ENCODE data around the gene ZBTB20.

Gene ZBTB20

DNA sequence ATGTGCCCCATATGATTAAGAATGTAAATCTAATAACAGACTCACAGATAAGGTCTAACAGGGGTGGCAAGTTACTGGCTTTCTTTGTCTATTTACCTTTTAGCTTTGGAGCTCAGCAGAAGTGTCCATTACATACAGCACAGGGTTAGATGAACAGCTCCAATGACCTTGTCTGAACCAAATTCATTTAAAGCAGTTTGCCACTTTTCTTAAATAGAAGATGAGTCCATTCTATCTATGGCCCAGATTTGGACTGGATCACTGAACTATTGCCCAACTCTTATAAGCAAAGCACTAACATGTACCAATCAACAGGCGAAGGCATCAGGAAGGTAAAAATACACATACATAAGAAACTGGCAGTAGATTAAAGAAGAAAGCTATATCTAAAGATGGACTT is 638.9 kb downstream of the ZBTB20 start:
- no peak overlapping the region for H3K4me3 ChIP-seq (ENCODE audit: extremely low read depth, insufficient read depth, low read length, poor library complexity, severe bottlenecking)
- H3K36me3 ChIP-seq (ENCODE audit: control insufficient read depth, insufficient read depth, low read length): no peaks in the 10 kb centered on the region
- no peak overlapping the region for H3K27ac ChIP-seq (ENCODE audit: low read depth, low read length, severe bottlenecking)
- WGBS, 2 experiments (ENCODE audit: insufficient coverage in 2 of 2): 100% methylated on average over 1 of the region's 1 CpG; no CpG with 5 or more reads in 1 of the 2 experiments
- H3K4me1 ChIP-seq (ENCODE audit: control insufficient read depth, insufficient read depth, low read length, poor library complexity, severe bottlenecking): peaks cover 4% of the 10 kb centered on the region
- H3K9me3 ChIP-seq (ENCODE audit: control insufficient read depth, low read length): no peaks in the 10 kb centered on the region

DNA sequence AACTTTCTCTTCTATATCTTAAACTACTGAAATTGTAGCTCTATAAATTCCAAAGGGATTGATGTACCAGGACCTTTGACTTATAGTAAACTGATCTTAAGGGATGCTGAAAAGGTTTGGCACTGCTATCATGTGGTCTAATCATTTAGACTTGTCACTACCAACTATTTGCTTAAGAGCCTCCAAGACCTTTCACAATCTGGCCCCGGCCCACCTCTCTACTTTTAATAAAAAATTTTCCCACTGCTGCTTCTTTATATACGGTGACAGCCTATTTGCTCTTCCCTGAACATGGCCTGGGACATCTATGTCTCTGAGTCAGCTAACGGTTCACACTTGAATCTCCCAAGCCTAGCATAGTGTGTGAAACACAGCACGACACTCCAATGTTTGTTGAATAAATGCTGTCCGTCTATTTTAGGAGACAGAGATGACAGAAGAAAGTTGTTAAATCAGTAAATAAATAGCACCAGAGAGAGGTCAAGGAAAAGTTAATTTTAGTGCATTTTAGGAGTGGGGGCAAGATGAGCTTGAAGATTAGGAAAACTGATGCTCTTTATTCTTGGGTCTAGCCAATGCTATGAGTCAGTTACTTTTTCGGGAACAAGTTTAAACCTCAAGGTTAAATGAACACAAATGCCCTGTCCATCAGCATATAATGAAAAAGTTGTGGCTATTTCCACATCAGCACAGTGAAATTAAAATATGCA is 640.3 kb downstream of the ZBTB20 start:
- no peak overlapping the region for H3K4me3 ChIP-seq (ENCODE audit: extremely low read depth, insufficient read depth, low read length, poor library complexity, severe bottlenecking)
- H3K9me3 ChIP-seq (ENCODE audit: control insufficient read depth, low read length): no peaks in the 10 kb centered on the region
- H3K4me1 ChIP-seq (ENCODE audit: control insufficient read depth, insufficient read depth, low read length, poor library complexity, severe bottlenecking): peaks cover 4% of the 10 kb centered on the region
- WGBS, 2 experiments (ENCODE audit: insufficient coverage in 2 of 2): 90% methylated on average over 4 to 5 of the region's 6 CpGs
- peak overlapping the region; percentile 43 for H3K27ac ChIP-seq (ENCODE audit: low read depth, low read length, severe bottlenecking)
- H3K36me3 ChIP-seq (ENCODE audit: control insufficient read depth, insufficient read depth, low read length): no peaks in the 10 kb centered on the region

DNA sequence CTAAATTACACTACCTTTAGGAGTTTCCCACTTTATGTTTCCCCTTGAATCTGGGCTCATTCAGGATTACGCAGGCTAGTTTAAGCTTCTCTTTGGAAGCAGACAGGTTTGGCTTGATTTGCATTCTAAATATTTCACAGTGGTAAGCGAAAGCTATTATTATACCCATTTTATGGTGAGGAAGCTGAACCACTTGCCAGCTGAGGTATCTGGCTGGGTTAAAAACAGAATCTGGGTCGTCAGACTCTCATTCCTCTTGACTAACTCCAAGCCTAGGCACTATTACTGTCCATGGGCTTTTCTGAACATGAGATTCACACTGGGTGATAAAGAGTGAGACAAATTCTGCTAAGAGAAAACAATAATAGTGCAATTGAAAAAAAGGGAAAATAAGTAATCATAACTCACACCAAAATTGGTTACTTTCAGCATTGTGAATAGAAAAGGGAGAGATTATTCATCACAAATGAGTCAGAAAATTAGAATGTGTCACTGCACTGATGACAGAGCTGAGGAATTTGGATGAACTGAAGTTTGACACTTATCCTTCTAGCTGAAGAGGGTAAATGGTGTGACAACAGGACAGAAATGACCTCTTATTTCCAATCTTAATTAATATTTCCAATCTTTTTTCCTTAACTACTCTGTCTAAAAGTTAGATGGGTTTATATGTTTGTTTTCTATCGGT is 642.0 kb downstream of the ZBTB20 start:
- no peaks in the 10 kb centered on the region for H3K36me3 ChIP-seq (ENCODE audit: control insufficient read depth, insufficient read depth, low read length)
- no peaks in the 10 kb centered on the region for H3K9me3 ChIP-seq (ENCODE audit: control insufficient read depth, low read length)
- peak overlapping the region; percentile 33 for H3K27ac ChIP-seq (ENCODE audit: low read depth, low read length, severe bottlenecking)
- 100% methylated on average over 1 of the region's 4 CpGs; no CpG with 5 or more reads in 1 of the 2 experiments for WGBS, 2 experiments (ENCODE audit: insufficient coverage in 2 of 2)
- peaks cover 4% of the 10 kb centered on the region for H3K4me1 ChIP-seq (ENCODE audit: control insufficient read depth, insufficient read depth, low read length, poor library complexity, severe bottlenecking)
- H3K4me3 ChIP-seq (ENCODE audit: extremely low read depth, insufficient read depth, low read length, poor library complexity, severe bottlenecking): no peak overlapping the region

DNA sequence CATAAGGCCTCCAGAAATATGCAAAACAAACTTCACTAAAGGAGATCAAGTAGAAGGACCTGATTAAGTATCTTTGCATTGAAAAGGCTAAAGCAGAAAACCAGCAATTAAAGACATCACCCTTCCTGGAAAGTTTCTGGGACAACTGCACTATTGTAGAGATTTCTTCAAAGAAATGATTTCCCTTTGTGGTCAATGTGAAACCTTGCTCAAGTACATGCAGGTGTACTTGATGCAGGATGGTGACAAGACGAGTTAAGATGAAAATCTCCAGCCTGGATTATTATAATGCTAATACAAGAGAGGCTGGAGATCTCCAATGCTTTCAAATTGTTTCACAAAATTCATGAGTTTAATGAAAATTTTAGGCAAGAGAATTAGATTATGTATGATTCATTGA is 644.9 kb downstream of the ZBTB20 start:
- Histone ChIP-seq H3K27ac (ENCODE audit: low read depth, low read length, severe bottlenecking) (no peak overlapping the region), H3K36me3 (ENCODE audit: control insufficient read depth, insufficient read depth, low read length) (no peaks in the 10 kb centered on the region), H3K9me3 (ENCODE audit: control insufficient read depth, low read length) (no peaks in the 10 kb centered on the region), H3K4me3 (ENCODE audit: extremely low read depth, insufficient read depth, low read length, poor library complexity, severe bottlenecking) (no peak overlapping the region), H3K4me1 (ENCODE audit: control insufficient read depth, insufficient read depth, low read length, poor library complexity, severe bottlenecking) (peaks cover 15% of the 10 kb centered on the region)
- WGBS, 2 experiments (ENCODE audit: insufficient coverage in 2 of 2): no CpG with 5 or more reads among the region's 1 CpG

DNA sequence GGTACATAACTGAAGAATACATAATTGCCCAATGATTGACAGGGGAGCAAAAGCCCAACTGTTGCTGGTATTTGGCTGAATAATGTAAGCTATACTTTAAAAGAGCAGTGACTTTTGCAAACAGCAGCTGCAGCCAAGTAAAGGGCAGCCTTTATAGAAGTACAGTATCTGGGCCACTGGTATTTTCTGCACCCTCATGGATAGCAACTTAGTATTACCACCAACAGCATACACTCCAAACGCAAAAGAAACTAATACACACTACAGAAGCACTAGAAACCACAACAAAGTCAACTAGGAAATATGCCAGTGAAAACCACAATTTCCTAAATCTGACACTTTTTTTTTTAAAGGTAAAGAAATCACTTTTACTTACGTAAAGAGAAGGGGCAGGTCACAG is 647.1 kb downstream of the ZBTB20 start:
- H3K4me3 ChIP-seq (ENCODE audit: extremely low read depth, insufficient read depth, low read length, poor library complexity, severe bottlenecking): no peak overlapping the region
- peaks cover 35% of the 10 kb centered on the region for H3K4me1 ChIP-seq (ENCODE audit: control insufficient read depth, insufficient read depth, low read length, poor library complexity, severe bottlenecking)
- H3K9me3 ChIP-seq (ENCODE audit: control insufficient read depth, low read length): no peaks in the 10 kb centered on the region
- WGBS, 2 experiments (ENCODE audit: insufficient coverage in 2 of 2): no CpG with 5 or more reads among the region's 2 CpGs
- H3K36me3 ChIP-seq (ENCODE audit: control insufficient read depth, insufficient read depth, low read length): no peaks in the 10 kb centered on the region
- H3K27ac ChIP-seq (ENCODE audit: low read depth, low read length, severe bottlenecking): no peak overlapping the region

DNA sequence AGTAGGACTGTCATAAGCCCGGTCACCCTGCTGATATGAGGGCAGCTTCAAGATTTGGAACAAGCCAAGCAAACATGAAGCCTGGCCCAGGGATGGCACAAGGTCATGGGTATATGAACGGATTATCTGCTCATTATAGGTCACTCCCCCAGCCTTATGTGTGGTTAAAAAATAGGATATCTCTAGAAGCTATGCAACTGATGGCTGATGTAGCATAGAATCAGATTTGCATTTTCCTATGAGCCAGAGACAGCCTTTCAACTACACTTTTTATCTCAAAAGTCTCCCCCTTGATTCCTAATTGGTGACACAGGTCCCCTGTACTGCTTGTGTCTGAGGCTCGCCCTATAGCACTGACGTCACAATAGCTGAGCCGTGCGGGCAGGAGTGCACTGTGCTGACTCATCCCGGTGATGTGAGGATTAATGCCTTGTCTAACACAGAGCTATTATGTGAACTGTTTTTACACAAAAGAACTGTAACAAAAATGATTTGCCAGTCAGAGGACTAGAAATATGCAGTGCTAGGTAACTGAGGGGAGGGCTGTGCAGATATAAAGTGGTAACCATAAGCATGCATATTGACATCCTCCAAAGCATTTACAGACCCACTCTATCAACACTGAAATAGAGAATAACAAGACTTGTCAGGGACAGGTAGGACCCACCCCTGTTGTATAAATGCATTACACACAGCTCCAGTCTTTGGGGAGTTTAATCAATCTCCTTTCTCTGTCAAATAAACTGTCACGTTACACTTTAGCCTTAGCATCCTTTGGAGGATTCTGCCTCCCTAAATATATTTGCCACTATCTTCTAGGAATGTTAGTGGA is 648.3 kb downstream of the ZBTB20 start:
- no peaks in the 10 kb centered on the region for H3K9me3 ChIP-seq (ENCODE audit: control insufficient read depth, low read length)
- H3K4me1 ChIP-seq (ENCODE audit: control insufficient read depth, insufficient read depth, low read length, poor library complexity, severe bottlenecking): peaks cover 38% of the 10 kb centered on the region
- 88 to 94% methylated on average over 2 to 5 of the region's 8 CpGs for WGBS, 2 experiments (ENCODE audit: insufficient coverage in 2 of 2)
- no peaks in the 10 kb centered on the region for H3K36me3 ChIP-seq (ENCODE audit: control insufficient read depth, insufficient read depth, low read length)
- H3K27ac ChIP-seq (ENCODE audit: low read depth, low read length, severe bottlenecking): no peak overlapping the region
- no peak overlapping the region for H3K4me3 ChIP-seq (ENCODE audit: extremely low read depth, insufficient read depth, low read length, poor library complexity, severe bottlenecking)

DNA sequence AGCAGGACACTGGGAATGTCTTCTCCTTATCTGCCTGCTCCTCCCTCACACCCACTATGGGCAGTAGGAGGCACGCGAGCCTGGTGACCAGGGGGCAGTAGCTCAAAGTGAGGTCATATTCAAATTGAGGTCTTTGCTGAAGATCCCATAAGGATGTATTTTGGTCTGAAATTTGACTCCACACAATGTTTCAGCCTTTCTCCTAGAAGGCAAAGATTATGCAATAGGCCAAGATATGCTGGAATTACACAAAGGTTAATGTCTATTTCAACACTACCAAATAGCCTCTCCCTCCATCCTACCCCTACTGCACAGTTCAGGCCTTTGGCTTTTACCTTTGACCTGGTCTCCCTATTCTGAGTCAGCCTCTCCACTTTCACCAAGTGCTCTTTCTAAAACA is 650.2 kb downstream of the ZBTB20 start:
- Histone ChIP-seq H3K9me3 (ENCODE audit: control insufficient read depth, low read length) (no peaks in the 10 kb centered on the region), H3K4me3 (ENCODE audit: extremely low read depth, insufficient read depth, low read length, poor library complexity, severe bottlenecking) (no peak overlapping the region), H3K27ac (ENCODE audit: low read depth, low read length, severe bottlenecking) (no peak overlapping the region), H3K36me3 (ENCODE audit: control insufficient read depth, insufficient read depth, low read length) (no peaks in the 10 kb centered on the region), H3K4me1 (ENCODE audit: control insufficient read depth, insufficient read depth, low read length, poor library complexity, severe bottlenecking) (peaks cover 38% of the 10 kb centered on the region)
- WGBS, 2 experiments (ENCODE audit: insufficient coverage in 2 of 2): 100% methylated on average over 1 of the region's 2 CpGs; no CpG with 5 or more reads in 1 of the 2 experiments

DNA sequence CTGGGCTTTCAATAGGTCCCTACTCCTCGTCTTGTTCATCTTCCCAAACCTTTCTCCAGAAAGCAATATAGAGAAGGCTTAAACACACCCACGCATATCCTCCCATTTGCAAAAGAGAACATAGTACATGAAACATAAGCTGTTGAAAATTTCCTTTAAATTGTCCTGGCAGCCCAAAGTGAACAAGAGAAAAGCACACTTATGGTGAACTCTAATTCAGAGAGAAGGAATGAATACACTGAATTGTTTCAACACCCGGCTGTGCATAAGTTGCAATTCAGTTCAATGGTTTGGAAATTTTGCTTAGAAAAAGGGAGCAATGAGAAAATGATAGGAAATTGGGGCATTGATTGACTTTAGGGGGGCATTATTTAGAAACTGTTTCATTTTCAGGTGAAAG is 650.6 kb downstream of the ZBTB20 start:
- whole genome bisulfite sequencing, 2 experiments (ENCODE audit: insufficient coverage in 2 of 2): 92 to 100% methylated on average over 1 to 2 of the region's 3 CpGs
- Histone ChIP-seq H3K4me3 (ENCODE audit: extremely low read depth, insufficient read depth, low read length, poor library complexity, severe bottlenecking) (no peak overlapping the region), H3K27ac (ENCODE audit: low read depth, low read length, severe bottlenecking) (peak overlapping the region; percentile 6), H3K4me1 (ENCODE audit: control insufficient read depth, insufficient read depth, low read length, poor library complexity, severe bottlenecking) (peaks cover 38% of the 10 kb centered on the region), H3K9me3 (ENCODE audit: control insufficient read depth, low read length) (no peaks in the 10 kb centered on the region), H3K36me3 (ENCODE audit: control insufficient read depth, insufficient read depth, low read length) (no peaks in the 10 kb centered on the region)

DNA sequence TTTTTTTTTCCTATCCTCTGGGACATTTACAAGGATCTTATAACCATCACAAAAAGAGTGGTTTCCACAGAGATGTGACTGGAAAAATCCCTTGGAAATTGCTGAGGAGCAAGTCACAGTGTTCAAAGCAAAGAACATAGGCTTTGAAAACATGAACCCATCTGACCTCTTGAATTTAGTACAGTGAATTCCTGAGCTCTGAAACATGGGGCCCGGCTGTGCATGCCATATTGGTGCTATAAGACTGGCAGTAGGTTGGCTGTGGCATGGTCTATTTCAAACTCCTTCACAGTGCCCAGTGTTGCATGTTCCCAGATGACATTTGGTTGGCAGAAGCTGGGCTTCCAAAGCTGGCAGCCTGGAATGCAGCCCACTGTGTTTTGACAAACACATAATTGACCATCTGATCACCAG is 651.1 kb downstream of the ZBTB20 start:
- H3K36me3 ChIP-seq (ENCODE audit: control insufficient read depth, insufficient read depth, low read length): no peaks in the 10 kb centered on the region
- 83 to 100% methylated on average over 1 of the region's 1 CpG for WGBS, 2 experiments (ENCODE audit: insufficient coverage in 2 of 2)
- H3K4me3 ChIP-seq (ENCODE audit: extremely low read depth, insufficient read depth, low read length, poor library complexity, severe bottlenecking): no peak overlapping the region
- H3K27ac ChIP-seq (ENCODE audit: low read depth, low read length, severe bottlenecking): peak overlapping the region; percentile 6
- H3K9me3 ChIP-seq (ENCODE audit: control insufficient read depth, low read length): no peaks in the 10 kb centered on the region
- H3K4me1 ChIP-seq (ENCODE audit: control insufficient read depth, insufficient read depth, low read length, poor library complexity, severe bottlenecking): peaks cover 38% of the 10 kb centered on the region

DNA sequence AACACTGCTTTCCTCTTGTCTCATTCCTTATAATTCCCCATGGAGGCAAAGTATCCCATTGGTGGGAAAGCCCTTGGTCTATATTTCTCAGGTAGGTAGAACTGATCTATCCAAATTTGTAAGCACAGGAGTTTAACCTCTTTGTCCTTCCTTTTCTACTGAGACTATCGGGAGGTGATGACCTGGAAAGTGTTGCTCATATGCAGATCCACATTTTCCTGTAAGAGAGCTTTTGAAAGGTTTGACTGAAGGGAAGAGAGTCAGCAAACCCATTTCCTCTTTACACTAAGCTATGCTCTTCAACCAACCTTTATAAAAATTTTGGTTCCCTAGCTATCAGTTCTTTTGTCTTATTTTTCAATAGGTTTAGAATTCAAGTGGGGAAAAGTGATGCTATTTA is 652.6 kb downstream of the ZBTB20 start:
- Histone ChIP-seq H3K27ac (ENCODE audit: low read depth, low read length, severe bottlenecking) (no peak overlapping the region), H3K4me1 (ENCODE audit: control insufficient read depth, insufficient read depth, low read length, poor library complexity, severe bottlenecking) (peaks cover 38% of the 10 kb centered on the region), H3K9me3 (ENCODE audit: control insufficient read depth, low read length) (no peaks in the 10 kb centered on the region), H3K36me3 (ENCODE audit: control insufficient read depth, insufficient read depth, low read length) (no peaks in the 10 kb centered on the region), H3K4me3 (ENCODE audit: extremely low read depth, insufficient read depth, low read length, poor library complexity, severe bottlenecking) (no peak overlapping the region)
- WGBS, 2 experiments (ENCODE audit: insufficient coverage in 2 of 2): no CpG with 5 or more reads among the region's 1 CpG
